OCI-LY7 (cell line): Measurements from ENCODE around the gene APOA4. TPM values are rescaled to one million over a fixed set of nuclear protein-coding genes. Genes with fewer than 3 reads are reported as not detected.

Source experiments
- BruUV-seq: library from RNA; stranded (reverse); fragments of 400-500 nt; replicated peaks from 2 replicates; lab custom pipeline; 2021; lab: Mats Ljungman, UMichigan
- CTCF ChIA-PET: fragments of 300-600 bp; sonication (Branson Sonifier 250); formaldehyde crosslinking; loops from one replicate; lab custom pipeline; 2022; ENCODE audit warnings: antibody characterized with exemption; ENCODE audit not compliant: unreplicated experiment; lab: Charles Lee
- POLR2A ChIA-PET: fragments of 300-600 bp; sonication (Branson Sonifier 250); formaldehyde crosslinking; loops from one replicate; lab custom pipeline; 2022; ENCODE audit warnings: antibody characterized with exemption; lab: Charles Lee
- DNase-seq: peaks from one replicate; pipeline ENCODE4 v3.0.0-alpha.2; 2015; ENCODE audit warnings: low spot score
- H2AFZ ChIP-seq: fragments of 200-600 bp; sonication (generic), shearing (Covaris generic); 2 replicates; pipeline ENCODE4 v1.6.1; 2014; ENCODE audit warnings: mild to moderate bottlenecking, antibody characterized with exemption, low read length, moderate library complexity
- H3K27ac ChIP-seq: fragments of 200-600 bp; sonication (generic); 2 replicates; pipeline ENCODE4 v1.5.1; 2014; ENCODE audit warnings: mixed run types, low read depth, mild to moderate bottlenecking, moderate library complexity, low read length, inconsistent platforms; ENCODE audit not compliant: poor library complexity, severe bottlenecking
- H3K36me3 ChIP-seq: fragments of 200-600 bp; sonication (generic); 2 replicates; pipeline ENCODE4 v1.6.1; 2014; ENCODE audit warnings: mild to moderate bottlenecking, antibody characterized with exemption, low read length, moderate library complexity, mixed read lengths; ENCODE audit not compliant: insufficient read depth
- H3K4me1 ChIP-seq: fragments of 200-600 bp; sonication (generic); 2 replicates; pipeline ENCODE4 v1.5.1; 2014; ENCODE audit warnings: mild to moderate bottlenecking, low read length; ENCODE audit not compliant: insufficient read depth, poor library complexity, severe bottlenecking
- H3K4me2 ChIP-seq: fragments of 200-600 bp; sonication (generic); 2 replicates; pipeline ENCODE4 v1.6.1; 2014; ENCODE audit warnings: mild to moderate bottlenecking, low read length
- H3K4me3 ChIP-seq: fragments of 200-600 bp; sonication (generic); 2 replicates; pipeline ENCODE4 v1.5.1; 2014; ENCODE audit warnings: mild to moderate bottlenecking, low read depth, low read length; ENCODE audit not compliant: poor library complexity, severe bottlenecking
- H3K79me2 ChIP-seq: fragments of 200-600 bp; sonication (generic); 2 replicates; pipeline ENCODE4 v1.6.1; 2016; ENCODE audit warnings: low read depth, mild to moderate bottlenecking, low read length, moderate library complexity, mixed read lengths; ENCODE audit not compliant: insufficient read depth
- H3K9me2 ChIP-seq: fragments of 200-600 bp; sonication (generic); 2 replicates; pipeline ENCODE4 v1.6.1; 2016; ENCODE audit warnings: mild to moderate bottlenecking, low read length, mixed read lengths; ENCODE audit not compliant: insufficient read depth
- H3K9me3 ChIP-seq: fragments of 200-600 bp; sonication (generic); 2 replicates; pipeline ENCODE4 v1.6.1; 2014; ENCODE audit warnings: mild to moderate bottlenecking, mixed run types, low read length, mixed read lengths
- H4K20me1 ChIP-seq: fragments of 200-600 bp; sonication (generic); 2 replicates; pipeline ENCODE4 v1.6.1; 2014; ENCODE audit warnings: mild to moderate bottlenecking, antibody characterized with exemption, low read length, moderate library complexity, mixed read lengths; ENCODE audit not compliant: insufficient read depth
- CTCF ChIP-seq: fragments of 200-600 bp; sonication (generic); conservative IDR thresholded peaks from 2 replicates; pipeline ENCODE4 v1.5.1; 2014; ENCODE audit warnings: mild to moderate bottlenecking, antibody characterized with exemption, low read length, moderate library complexity, mixed read lengths
- EZH2phosphoT487 ChIP-seq: fragments of 200-600 bp; sonication (generic); IDR thresholded peaks from 2 replicates; pipeline ENCODE4 v1.6.1; 2018; ENCODE audit warnings: low read depth, borderline replicate concordance, mild to moderate bottlenecking, mixed run types, antibody characterized with exemption, low read length, moderate library complexity, mixed read lengths
- intact Hi-C: fragments of 100-400 bp; cut with micrococcal nuclease; formaldehyde crosslinking; loops from one replicate; pipeline ENCODE4 v1.10.0; 2022; ENCODE audit not compliant: unreplicated experiment
- total RNA-seq, 2 experiments: library from RNA; depleted of rRNA in 1 of 2; stranded (reverse); fragments of >200 nt in 1 of 2; shearing (Covaris generic) in 1 of 2; gene quantifications; 2 replicates each; pipeline ENCODE4 v1.2.3, GENCODE V29; 2014 to 2022

Gene APOA4
- total RNA-seq, 2 experiments from 2014 or later, result not detected

GRCh38 chr11:116838321-116839084 lies 15.4 kb upstream of the APOA4 start:
- no peak for DNase-seq
- ChIA-PET CTCF (no interaction called here), POLR2A (interaction anchor here (0.6 to 1.6 kb wide), 2 partner anchors 45 to 267 kb away, joined by 3 to 4 read pairs; no protein-coding TSS in a partner anchor)
- H3K9me3 ChIP-seq, result no peaks in the 10 kb centered on the region
- H3K4me2 ChIP-seq, result no peak overlapping the region
- no peak overlapping the region for H2AFZ ChIP-seq
- H4K20me1 ChIP-seq, result no peaks in the 10 kb centered on the region
- no peak for TF ChIP-seq EZH2phosphoT487
- no peak for TF ChIP-seq CTCF
- H3K27ac ChIP-seq, result no peak overlapping the region
- H3K4me3 ChIP-seq, result no peak overlapping the region
- no peaks in the 10 kb centered on the region for H3K9me2 ChIP-seq
- intact Hi-C loops, result loop anchor here (5.0 kb wide), 1 partner anchor 46 kb away; the partner anchor contains the start of gene APOA5
- H3K36me3 ChIP-seq, result peaks cover 7% of the 10 kb centered on the region; the same call in 1 of the 2 replicates
- no peaks in the 10 kb centered on the region for H3K79me2 ChIP-seq
- peaks cover 13% of the 10 kb centered on the region for H3K4me1 ChIP-seq
- no TSS peak for BruUV-seq

DNA sequence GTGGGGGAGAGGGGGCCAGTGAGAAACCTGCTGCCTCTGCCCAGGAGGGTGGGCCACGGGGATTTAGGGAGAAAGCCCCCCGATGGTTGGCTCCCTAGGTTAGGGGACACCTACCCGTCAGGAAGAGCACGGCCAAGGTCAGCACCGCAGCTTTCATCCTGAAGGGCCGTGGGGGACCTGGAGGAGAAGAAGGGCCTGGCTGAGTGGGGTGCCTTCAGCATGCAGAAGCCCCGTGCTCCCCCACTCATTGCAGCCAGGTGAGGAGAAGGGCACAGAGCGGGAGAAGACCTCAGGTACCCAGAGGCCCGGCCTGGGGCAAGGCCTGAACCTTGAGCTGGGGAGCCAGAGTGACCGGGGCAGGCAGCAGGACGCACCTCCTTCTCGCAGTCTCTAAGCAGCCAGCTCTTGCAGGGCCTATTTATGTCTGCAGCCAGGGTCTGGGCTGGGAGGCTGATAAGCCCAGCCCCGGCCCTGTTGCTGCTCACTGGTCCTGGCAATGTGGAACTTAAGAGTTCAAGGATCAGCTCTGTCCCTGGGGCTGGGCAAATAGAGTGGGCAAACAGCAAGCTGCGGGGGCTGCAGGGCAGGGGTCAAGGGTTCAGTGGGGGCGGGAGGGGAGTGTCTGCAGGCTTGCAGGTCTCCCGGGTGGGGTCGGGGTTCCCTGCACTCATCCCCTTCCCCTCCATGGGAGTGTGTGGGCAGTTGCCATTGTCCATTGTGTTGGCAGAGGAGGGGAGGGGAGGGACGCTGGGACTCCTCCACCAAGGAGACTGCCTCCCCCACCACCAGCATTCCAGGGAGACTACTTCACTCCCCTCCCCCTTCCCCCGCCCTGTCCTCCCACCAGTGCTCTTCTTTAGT lies 14.4 kb upstream of the APOA4 start, which contains the start of gene APOA1:
Gene APOA1 (minus strand): TSS at position 392 of the 861 bp plus-strand sequence. CDS start 235 bp downstream, at position 157.
- no peak within 1 kb of the TSS for H3K27ac ChIP-seq
- no peak within 1 kb of the TSS for H3K4me3 ChIP-seq
- CTCF ChIA-PET, result no interaction called here
- H3K9me2 ChIP-seq, result no peaks in the 10 kb centered on the region
- H3K36me3 ChIP-seq, result no peaks in the 10 kb centered on the region
- intact Hi-C loops, result loop anchor here (5.0 kb wide), 1 partner anchor 45 kb away; the partner anchor contains the start of gene APOA5
- POLR2A ChIA-PET, result interaction anchor here (2.6 kb wide), 1 partner anchor 51 kb away, joined by 5 read pairs; no protein-coding TSS in a partner anchor
- no peaks in the 10 kb centered on the region for H3K9me3 ChIP-seq
- no peak within 1 kb of the TSS for H2AFZ ChIP-seq
- no peak for TF ChIP-seq EZH2phosphoT487
- TF ChIP-seq CTCF, result no peak
- H3K79me2 ChIP-seq, result no peaks in the 10 kb centered on the region
- H4K20me1 ChIP-seq, result no peaks in the 10 kb centered on the region
- no TSS peak for BruUV-seq
- DNase-seq, result no peak
- no peak within 1 kb of the TSS for H3K4me2 ChIP-seq
- H3K4me1 ChIP-seq, result peaks cover 13% of the 10 kb centered on the region
